SH-SY5Y (cell line): ENCODE data around the gene GREB1.

Source experiments
- GATA2 ChIP-seq: IDR thresholded peaks from 2 replicates; pipeline ENCODE4 v1.6.1; 2011; ENCODE audit warnings: mild to moderate bottlenecking, low read depth, low read length
- GATA3 ChIP-seq: IDR thresholded peaks from 2 replicates; pipeline ENCODE4 v1.6.1; 2011; ENCODE audit warnings: low read depth, mild to moderate bottlenecking, low read length, moderate library complexity

GRCh38 chr2:11685906-11686470, 152.1 kb downstream of the GREB1 start:
- TF ChIP-seq GATA3 = no peak
- no peak for TF ChIP-seq GATA2
